ENCODE data around the gene RAB43.

- TF ChIP-seq CTCF (IDR thresholded peaks at IDR 0.05; ENCODE audit: insufficient read depth, low read depth, low read length) (no peak), EZH2 (IDR thresholded peaks at IDR 0.05; ENCODE audit: insufficient read depth, low read length) (no peak)
Measured at GRCh38 chr3:129166579-129167332, 45.2 kb upstream of the RAB43 start.

Data from astrocyte (in vitro differentiated cells and primary cell).